ENCODE results near the gene MBD1.

Gene MBD1, protein sequence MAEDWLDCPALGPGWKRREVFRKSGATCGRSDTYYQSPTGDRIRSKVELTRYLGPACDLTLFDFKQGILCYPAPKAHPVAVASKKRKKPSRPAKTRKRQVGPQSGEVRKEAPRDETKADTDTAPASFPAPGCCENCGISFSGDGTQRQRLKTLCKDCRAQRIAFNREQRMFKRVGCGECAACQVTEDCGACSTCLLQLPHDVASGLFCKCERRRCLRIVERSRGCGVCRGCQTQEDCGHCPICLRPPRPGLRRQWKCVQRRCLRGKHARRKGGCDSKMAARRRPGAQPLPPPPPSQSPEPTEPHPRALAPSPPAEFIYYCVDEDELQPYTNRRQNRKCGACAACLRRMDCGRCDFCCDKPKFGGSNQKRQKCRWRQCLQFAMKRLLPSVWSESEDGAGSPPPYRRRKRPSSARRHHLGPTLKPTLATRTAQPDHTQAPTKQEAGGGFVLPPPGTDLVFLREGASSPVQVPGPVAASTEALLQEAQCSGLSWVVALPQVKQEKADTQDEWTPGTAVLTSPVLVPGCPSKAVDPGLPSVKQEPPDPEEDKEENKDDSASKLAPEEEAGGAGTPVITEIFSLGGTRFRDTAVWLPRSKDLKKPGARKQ

DNA sequence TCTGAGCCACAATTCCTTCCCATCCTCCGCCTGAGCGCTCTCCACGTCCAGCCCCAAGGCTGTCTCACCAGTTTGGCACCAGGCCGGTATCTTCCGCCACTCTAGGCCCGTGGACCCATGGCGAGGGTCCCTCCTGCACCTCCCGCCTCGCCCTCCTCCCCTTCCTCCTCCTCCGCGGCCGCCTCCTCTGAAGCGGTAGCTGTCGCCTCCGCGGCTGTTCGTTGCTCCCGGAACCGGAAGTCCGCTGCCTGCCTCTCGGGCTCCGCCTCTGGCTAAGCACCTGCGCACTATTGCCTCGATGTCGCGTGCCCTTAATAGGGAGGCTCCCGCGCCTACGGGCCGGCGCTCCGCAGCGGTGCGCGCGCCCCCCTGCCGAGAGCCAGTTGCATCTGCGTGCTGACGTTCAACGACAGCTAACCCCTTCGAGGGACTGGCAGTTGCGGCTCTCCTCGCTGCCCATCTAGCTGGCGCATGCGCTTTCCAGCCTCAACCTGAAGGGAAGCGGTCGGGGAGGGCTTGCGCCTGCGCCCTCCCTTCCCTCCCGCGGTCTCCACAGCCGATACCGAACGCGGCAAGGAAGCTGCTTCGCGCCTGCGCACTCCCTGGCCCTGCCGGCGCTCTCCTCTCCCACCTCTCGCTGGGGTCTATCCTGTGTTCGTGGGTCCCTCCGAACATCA lies at the start of gene MBD1:
Gene MBD1, minus strand, starts transcription at position 229 of the 677 bp plus-strand sequence. CDS start 1,531 bp downstream, outside the sequence.
- H3K27ac ChIP-seq, result peak within 1 kb of the TSS; percentile 96
- DNase-seq (ENCODE audit: low read depth, low spot score), result peak; percentile 85

DNA sequence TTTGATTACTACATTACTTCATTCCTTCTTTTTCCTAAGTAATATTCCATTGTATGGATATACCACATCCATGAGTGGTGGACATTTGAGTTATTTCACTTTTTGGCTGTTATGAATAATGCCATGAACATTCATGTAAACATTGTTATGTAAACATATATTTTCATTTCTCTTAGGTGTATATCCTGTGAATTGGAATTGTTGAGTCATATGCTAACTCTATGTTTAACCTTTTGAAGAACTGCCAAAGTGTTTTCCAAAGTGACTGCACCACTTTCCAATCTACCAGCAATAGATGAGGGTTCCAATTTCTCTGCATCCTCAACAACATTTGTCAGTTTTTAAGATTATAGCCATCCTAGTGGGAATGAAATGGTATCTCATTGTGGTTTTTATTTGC lies 48.9 kb upstream of the MBD1 start:
- H3K27ac ChIP-seq, result no peak overlapping the region
- no peak for DNase-seq (ENCODE audit: low read depth, low spot score)

DNA sequence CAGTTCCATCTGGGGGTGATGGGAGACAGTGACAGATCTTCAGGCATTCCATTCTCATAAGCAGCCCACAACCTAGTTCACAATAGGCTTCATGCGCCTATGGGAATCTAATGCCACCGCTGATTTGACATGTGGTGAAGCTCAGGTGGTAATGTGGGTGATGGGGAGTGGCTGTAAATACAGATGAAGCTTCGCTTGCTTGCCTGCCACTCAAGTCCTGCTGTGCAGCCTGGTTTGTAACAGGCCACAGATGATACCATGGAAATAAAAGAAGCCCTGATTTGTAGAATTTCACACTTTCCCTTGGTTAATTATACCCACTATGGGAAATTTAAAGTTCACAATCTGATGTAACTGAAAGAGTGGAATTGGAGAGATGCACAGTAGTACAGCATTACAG lies 46.7 kb upstream of the MBD1 start:
- no peak for DNase-seq (ENCODE audit: low read depth, low spot score)
- no peak overlapping the region for H3K27ac ChIP-seq

DNA sequence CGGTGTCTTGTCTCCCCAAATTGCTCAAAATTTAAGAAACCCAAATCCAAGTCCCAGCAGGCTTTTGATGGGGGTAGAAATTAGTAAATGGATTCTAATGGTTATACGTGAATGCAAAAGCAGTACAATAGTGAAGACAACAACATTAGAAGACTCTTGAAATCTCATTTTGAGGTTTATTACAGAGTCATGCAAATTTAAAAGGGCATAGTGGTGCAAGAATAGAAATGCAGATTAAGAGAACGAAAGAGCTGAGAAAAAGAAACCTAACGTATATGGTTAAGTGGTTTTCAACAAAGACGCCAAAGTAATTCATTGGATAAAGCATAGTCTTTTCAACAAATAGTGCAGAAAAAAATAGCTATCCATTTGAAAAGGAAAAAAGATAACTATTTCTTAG lies 39.4 kb upstream of the MBD1 start:
- DNase-seq (ENCODE audit: low read depth, low spot score), result no peak
- no peak overlapping the region for H3K27ac ChIP-seq

DNA sequence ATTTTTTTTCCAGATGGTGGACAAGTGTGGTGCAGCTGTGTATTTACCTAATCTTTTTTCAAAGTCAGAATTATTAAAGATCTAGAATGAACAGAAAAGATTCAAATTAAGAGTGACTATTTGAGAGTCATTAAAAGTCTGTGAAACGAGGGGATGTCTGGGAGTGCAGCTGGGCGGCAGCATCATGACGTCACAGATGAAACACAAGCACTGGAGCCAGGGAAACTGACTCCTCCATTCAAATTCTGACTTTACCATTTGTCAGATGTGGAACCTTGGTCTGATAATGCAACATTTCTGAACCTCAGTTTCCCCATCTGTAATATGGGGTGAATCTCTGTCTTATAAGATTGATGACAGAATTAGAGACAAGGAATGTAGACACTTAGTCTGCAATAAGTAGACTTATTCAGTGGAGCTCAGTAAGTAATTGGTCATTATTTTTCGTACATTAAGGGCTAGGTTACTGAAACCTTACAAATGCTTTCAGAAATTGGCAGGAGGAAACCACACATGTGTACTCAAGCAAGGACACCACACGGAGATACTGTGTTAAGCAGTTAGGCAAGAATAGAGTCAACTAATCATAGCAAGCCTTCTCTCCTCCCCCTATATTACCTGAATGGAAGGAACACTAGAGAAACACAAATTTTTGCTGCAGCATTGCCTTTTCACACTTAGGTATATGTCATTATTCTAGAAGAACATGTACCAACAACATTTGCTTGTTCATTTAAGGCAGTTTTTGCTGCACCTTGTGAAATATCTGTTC lies 34.0 kb upstream of the MBD1 start:
- no peak overlapping the region for H3K27ac ChIP-seq
- no peak for DNase-seq (ENCODE audit: low read depth, low spot score)

DNA sequence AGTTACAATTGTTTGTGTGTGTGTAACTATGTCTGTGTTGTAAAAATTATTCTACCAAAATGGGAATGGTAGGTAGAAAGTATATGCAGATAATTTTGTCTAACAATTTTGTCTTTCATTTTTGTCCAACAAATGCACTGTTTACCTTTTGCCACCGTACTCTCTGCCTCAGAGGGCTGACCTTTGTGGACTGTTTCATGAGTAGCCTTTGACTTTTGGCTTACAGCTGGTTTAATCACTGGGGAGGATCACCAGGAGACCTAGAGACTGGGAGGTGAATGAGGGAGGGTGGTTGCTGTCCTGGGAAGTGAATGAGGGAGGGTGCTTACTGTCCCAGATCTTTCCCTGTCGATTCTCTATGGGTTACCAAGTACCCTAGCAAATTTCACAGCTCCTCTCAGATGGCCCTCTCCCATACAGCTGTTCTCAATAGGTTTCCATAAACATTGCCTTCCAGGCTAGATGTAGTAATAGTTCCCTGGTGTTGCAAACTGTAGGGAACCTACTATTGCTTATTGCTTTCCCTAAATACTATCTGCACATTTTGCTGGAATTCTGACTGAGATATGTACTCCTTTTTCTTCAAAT lies 32.6 kb upstream of the MBD1 start:
- no peak overlapping the region for H3K27ac ChIP-seq
- DNase-seq (ENCODE audit: low read depth, low spot score), result no peak

DNA sequence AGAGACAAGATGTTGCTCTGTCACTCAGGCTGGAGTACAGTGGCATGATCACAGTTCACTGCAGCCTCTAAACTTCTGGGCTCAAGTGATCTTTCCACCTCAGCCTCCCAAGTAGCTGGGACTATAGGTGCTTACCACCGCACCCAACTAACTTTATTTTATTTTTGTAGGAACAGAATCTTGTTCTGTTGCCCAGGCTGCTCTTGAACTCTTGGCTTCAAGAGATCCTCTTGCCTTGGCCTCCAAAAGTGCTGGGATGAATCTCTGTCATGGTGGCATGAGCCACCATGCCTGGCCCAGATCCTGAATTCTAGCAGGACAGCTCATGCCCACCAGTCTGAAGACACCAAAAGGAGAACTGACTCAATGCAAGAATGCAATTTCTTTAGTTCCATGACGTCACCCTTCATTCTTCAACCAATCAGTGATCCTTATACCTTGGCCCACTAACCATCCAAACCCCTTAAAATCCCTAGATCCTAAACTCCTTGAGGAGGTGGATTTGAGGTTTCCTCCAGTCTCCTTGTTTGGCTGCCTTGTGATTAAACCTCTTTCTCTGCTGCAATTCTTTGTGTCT lies 31.8 kb upstream of the MBD1 start:
- no peak overlapping the region for H3K27ac ChIP-seq
- DNase-seq (ENCODE audit: low read depth, low spot score), result no peak

DNA sequence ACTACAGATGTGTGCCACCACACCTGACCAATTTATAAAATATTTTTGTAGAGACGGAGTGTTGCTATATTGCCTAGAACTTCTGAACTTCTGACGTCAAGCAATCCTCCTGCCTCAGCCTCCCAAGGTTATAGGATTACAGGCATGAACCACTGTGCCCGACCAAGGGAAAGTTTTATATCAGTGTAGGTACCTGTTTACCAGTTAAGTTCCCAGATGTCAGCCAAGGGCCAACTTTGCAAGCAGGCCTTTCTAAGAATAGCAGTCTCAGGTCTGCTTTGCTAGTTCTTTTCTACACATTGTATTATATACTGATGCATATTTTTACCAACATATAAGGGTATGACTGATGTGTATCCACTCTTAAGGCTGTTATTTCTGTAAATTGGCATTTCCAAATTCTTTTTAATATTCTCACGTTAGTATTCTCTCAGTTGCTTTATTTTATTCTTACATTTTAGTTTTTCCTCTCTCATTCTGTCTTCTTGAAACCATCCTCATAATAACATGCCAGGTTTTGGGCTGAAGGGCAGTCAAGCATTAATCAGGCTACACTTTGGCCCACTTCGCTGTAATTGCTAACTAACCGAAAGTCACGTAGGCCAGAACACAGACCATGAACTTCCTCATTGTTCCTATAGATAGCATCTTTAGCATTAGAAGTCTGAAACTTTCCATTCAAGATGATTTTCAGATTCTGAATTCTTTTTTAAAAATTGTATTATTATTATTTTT lies 31.1 kb upstream of the MBD1 start:
- no peak for DNase-seq (ENCODE audit: low read depth, low spot score)
- no peak overlapping the region for H3K27ac ChIP-seq

DNA sequence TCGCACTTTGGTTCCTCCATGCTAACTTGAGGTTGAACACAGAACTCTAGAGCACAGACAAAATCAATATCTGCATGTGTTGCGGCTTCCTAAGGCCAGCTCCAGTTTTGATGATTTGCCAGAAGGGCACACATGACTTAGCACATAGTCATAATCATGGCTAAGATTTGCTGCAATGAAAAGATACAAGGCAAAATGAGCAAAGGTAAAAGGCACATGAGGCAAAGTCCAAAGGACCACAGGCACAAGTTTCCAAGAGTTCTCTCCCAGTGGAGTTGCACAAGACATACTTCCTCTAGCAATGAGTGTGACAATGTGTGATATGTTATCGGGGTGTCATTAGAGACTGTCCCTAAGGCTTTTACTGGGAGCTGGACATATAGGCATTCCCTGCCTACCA lies 30.3 kb upstream of the MBD1 start:
- no peak for DNase-seq (ENCODE audit: low read depth, low spot score)
- no peak overlapping the region for H3K27ac ChIP-seq

DNA sequence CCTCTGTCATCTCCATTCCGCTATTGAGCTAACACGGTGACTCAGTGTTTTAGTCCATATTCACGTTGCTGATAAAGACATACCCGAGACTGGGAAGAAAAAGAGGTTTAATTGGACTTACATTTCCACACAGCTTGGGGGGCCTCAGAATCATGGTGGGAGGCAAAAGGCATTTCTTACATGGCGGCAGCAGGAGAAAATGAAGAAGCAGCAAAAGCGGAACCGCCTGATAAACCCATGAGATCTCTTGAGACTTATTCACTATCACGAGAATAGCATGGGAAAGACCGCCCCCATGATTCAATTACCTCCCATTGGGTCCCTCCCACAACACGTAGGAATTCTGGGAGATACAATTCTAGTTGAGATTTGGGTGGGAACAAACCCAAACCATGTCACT lies 28.8 kb upstream of the MBD1 start:
- no peak overlapping the region for H3K27ac ChIP-seq

DNA sequence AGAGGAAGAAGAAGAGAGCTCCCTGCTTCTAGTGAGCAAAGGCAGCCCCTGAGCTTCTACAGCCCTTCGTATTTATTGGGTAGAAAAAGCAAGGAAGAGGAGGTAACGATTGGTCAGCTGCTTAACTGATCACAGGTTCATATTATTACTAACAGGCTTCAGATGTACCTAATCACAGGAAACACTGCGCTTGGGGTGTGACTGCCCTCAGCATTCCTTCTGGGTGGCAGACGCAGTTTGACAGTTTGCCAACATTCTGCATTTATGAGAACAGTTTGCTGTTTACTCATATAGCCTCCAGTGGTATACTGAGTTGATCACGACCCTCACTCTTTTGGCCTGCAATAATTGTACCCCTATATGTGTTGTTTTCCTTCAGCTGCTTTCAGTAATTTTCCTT lies 27.5 kb upstream of the MBD1 start:
- DNase-seq (ENCODE audit: low read depth, low spot score), result peak; percentile 45
- H3K27ac ChIP-seq, result peak overlapping the region; percentile 98

More for the DNA sequence above, 28.8 kb upstream of the MBD1 start:
- no peak for DNase-seq (ENCODE audit: low read depth, low spot score)

DNA sequence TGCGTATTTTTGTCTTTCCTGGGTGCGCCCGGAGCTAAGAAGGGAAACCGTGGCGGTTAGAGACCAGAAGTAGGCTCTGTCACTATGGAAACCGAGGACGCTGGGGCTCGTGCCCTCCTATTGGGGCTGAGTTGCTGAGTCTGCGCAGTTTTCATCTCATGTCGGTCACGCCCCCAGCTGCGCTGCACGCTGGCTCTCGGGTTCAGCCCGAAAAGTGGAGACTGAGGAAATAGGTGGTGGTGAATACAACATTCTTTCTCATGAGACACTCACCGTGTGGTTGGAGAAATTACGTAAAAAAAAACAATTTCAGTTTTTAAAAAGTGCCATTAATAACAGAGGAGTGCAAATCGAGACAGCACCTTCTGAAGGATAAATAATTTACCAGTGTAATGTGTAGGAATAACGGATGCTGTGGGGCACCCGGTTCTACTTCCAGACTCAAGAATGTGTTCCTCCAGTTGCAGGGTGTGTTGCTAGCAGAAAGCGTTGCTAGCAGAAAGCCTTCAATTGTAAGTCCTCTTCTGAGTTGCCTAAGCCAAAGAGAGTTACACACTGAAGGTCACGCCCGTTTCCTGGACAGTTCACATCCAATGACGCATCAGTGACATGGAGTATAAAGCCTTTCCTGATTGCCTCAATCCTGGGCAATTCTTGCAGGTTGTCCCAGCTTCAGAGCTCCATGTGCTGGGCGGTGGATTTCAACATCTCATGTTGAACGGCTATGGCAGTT lies 26.6 kb upstream of the MBD1 start:
- DNase-seq (ENCODE audit: low read depth, low spot score), result peak; percentile 74
- H3K27ac ChIP-seq, result peak overlapping the region; percentile 98

DNA sequence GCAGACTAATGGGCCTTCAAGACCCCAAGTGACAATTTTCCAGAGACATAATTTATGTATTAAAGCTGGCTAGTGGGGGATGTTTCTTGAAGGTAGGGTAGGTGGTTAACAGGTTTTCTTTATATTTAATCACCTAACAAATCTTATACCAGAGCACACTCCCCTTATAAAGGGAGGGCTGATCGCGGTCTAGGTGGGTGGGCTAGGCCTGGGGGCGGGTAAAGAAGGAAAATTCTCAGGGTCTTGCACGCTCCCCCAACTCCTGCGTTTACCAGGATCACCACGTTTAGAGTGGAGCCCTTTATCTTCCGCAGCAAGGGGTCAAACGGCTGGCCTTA lies 26.0 kb upstream of the MBD1 start:
- DNase-seq (ENCODE audit: low read depth, low spot score), result no peak
- peak overlapping the region; percentile 98 for H3K27ac ChIP-seq

DNA sequence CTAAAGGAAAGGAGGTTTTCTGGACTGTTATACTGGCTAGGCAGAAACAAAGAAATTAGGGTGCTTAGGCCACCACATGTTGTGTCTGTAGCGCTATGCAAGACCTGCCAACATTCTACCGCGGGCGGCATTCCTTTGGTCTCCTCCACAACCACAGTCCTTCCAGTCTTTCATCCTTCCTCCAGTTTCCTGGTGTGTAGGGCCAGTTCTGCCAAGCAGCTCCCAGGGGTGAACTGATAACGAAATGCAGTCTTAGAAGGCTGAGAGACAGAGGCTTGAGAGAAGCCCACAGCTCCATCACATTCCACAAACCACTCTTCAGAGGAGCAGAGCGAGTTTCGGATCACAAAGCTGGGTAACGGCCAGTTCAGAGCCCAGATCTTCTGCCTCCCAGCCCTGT lies 25.6 kb upstream of the MBD1 start:
- peak overlapping the region; percentile 98 for H3K27ac ChIP-seq
- DNase-seq (ENCODE audit: low read depth, low spot score), result no peak

DNA sequence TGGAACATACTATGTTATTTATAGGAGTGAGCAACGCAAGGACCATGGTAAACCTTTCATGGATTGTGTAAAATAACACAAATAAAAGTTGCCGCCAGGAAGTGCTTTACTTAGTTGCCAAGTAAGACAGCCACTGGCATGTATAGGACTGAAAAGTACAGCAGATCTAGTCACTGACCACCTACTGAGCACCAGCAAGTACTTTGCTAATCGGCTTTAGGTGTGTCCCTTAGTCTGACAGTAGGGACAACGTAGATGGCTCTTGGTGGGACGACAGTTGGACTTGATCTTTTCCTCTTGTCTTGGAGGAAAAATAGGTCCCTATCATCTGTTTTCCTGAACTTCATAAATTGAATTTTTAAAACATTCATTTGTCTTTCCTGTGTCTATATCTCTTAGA lies 19.8 kb upstream of the MBD1 start:
- no peak for DNase-seq (ENCODE audit: low read depth, low spot score)
- H3K27ac ChIP-seq, result no peak overlapping the region

DNA sequence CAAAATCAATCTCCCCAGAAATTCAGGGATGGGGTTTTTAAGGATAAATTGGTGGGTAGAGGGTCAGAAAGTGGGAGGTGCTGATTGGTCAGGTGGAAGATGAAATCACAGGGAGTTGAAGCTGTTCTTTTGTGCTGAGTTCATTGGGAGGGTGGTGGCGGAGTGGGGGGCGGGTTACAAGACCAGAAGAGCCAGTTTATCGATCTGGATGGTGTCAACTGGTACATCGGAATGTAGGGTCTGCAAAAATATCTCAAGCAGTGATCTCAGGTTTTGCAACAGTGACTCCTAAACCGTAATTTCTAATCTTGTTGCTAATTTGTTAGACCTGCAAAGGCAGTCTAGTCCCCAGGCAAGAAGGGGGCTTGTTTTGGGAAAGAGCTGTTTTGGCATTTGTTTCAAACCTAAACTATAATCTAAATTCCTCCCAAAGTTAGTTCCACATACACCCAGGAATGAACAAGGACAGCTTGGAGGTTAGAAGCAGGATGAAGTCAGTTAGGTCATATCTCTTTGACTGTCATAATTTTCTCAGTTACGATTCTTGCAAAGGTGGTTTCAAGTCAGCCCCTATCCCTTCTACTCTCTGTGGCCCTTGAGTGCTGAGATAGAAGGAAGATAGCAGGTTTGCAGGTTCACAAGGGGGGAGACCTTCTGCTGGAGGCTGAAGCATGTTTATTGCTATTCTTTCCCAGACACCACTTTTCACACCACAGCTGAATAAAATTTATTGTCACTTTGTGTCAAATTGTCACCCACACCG lies 18.5 kb upstream of the MBD1 start:
- DNase-seq (ENCODE audit: low read depth, low spot score), result no peak
- H3K27ac ChIP-seq, result no peak overlapping the region

DNA sequence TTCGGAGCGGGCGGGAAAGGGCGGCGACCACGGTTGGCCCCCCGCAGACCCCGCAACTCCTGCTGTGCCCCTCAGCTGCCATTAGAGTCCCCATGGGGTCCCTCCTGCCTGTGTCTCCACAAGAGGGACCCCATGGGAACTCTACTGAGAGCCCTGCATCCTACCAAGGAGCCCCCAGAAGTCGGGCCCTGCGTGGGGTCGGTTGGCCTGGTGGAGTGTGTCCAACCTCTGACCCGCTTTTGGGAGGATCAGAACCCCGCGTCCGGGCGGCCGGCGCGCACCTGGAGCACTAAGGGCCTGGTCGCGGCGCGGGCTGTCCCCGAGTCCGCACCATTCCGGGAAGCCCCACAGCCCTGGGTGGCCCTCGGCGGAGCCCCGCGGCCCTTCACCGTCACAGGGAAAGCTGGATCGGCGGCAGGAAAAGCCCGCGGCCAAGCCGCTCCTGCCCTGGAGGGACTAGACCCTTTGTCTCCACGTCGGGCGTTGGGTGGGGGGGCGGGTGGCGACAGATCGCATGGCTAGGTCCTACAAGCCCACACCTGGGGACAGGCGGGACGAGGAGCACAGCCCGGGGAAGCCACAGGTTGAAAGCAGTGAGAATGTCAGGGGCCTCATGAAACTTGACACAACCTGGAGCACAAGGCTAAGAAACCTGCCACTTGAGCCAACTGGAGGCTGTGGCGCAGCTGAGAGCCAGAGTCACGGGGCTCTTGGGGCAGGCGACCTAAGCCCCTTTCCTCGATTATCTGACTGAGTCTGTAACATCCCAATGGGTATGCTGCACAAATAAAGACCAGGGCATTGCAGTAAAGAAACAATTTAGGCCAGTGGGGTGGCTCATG lies 17.3 kb upstream of the MBD1 start:
- H3K27ac ChIP-seq, result no peak overlapping the region
- no peak for DNase-seq (ENCODE audit: low read depth, low spot score)

All from epithelial cell of prostate (primary cell).